ENCODE data around the gene SLAMF7. TPM values are rescaled to one million over a fixed set of nuclear protein-coding genes. Genes with fewer than 3 reads are reported as not detected.
A peak's percentile ranks its signal among the peaks of the same experiment; 100 is the strongest.

The SLAMF7 gene
- total and polyA plus RNA-seq, 3 experiments from 2014 or later, result 79.5 to 165 (median 97.4) TPM

GRCh38 chr1:160776178-160776577, 37.1 kb downstream of the SLAMF7 start:
- Mint-ChIP-seq H3K4me3 (no peak overlapping the region), H3K9me3 (no peaks in the 10 kb centered on the region), H3K4me1 (peaks cover 4 to 15% (median 13%) of the 10 kb centered on the region in 3 donors), H3K27me3 (no peaks in the 10 kb centered on the region), H3K27ac (no peak overlapping the region), H3K36me3 (no peaks in the 10 kb centered on the region)
- ChIA-PET CTCF (interaction anchor here (1.1 to 10.5 kb wide), 17 partner anchors 8 to 177 kb away, joined by 3 to 77 read pairs (median 7); partner anchors contain the start of genes ITLN2 and LY9), POLR2A (interaction anchor here (0.6 to 1.7 kb wide), 2 partner anchors 58 to 210 kb away, joined by 6 read pairs; no protein-coding TSS in a partner anchor)
- H3K36me3 ChIP-seq (ENCODE audit: insufficient read depth, low read length), result no peaks in the 10 kb centered on the region
- no peak overlapping the region for H3K4me3 ChIP-seq (ENCODE audit: low read length)
- H3K27ac ChIP-seq (ENCODE audit: low read depth, low read length), result no peak overlapping the region
- no peaks in the 10 kb centered on the region for H3K27me3 ChIP-seq (ENCODE audit: insufficient read depth, low read length, poor library complexity, severe bottlenecking)
- DNase-seq, result no peak
- no peaks in the 10 kb centered on the region for H3K4me1 ChIP-seq (ENCODE audit: insufficient read depth, low read length)
- no peaks in the 10 kb centered on the region for H3K9me3 ChIP-seq (ENCODE audit: low read length)

DNA sequence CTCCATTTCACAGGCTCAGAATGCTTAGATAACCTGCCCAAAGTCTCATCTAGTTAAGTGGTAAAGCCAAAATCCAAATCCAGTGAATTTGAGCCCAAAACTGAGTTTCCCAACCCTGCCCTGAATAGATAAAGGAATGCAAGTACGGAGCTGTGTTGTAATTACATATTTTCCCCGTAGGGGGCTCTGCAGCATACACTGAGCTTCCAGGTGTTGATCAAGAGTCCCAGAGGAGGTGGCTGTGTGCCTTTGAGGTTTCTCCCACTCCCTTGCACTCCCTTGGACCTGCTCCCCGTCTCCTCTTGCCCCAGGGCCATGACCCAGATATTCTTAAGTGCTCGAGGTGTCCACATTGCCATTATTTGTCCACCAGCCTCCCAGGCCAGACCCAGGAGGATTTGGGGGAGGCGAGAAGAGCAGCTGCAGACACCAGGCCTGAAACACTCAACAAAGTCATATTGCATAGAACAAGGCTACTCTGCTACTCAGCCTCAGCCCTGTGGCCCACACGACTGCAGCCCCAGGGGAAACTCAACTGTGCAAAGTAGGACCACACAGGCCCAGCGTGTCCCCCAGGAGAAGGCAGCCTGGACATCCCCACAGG, 38.5 kb downstream of the SLAMF7 start:
- H3K4me1 ChIP-seq (ENCODE audit: insufficient read depth, low read length), result peaks cover 7% of the 10 kb centered on the region
- Mint-ChIP-seq H3K27me3 (no peaks in the 10 kb centered on the region), H3K4me1 (peaks cover 16 to 27% (median 26%) of the 10 kb centered on the region in 3 donors), H3K27ac (peak overlapping the region in 3 of 8 donors; percentile 45 to 90 (median 70)), H3K36me3 (no peaks in the 10 kb centered on the region), H3K4me3 (peak overlapping the region in 1 of 7 donors; percentile 21), H3K9me3 (no peaks in the 10 kb centered on the region)
- H3K27ac ChIP-seq (ENCODE audit: low read depth, low read length), result no peak overlapping the region
- ChIA-PET POLR2A (interaction anchor here (0.5 to 1.7 kb wide), 6 partner anchors 18 to 102 kb away, joined by 3 to 6 read pairs (median 3); partner anchors contain the start of gene LY9), CTCF (interaction anchor here (0.7 to 10.5 kb wide), 29 partner anchors 9 to 213 kb away, joined by 3 to 77 read pairs (median 6); partner anchors contain the start of genes ITLN2 and LY9)
- DNase-seq, result peak in 4 of 5 donors; percentile 31 to 64 (median 62)
- H3K9me3 ChIP-seq (ENCODE audit: low read length), result no peaks in the 10 kb centered on the region
- H3K27me3 ChIP-seq (ENCODE audit: insufficient read depth, low read length, poor library complexity, severe bottlenecking), result no peaks in the 10 kb centered on the region
- H3K36me3 ChIP-seq (ENCODE audit: insufficient read depth, low read length), result no peaks in the 10 kb centered on the region
- no peak overlapping the region for H3K4me3 ChIP-seq (ENCODE audit: low read length)

DNA sequence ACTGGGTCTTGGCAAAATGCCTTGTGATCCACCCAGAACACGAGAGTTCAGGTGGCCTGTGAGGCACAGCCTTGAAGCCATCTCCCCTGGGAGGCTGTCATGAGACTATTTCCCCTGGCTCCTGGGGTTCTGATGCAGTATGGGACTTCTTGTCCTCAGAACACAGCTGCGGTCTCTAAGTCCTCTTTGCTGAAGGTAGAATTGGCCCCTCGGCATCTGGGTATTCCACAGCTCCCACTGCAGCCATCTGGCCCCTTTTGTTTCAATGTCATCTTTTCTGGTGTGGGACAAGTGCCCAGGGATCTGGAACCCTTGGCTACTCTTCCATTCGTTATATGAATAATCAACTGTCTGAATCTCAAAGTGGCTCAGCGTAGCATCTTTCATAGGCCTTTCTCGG, 39.9 kb downstream of the SLAMF7 start:
- H3K4me1 ChIP-seq (ENCODE audit: insufficient read depth, low read length), result peaks cover 7% of the 10 kb centered on the region
- no peak overlapping the region for H3K4me3 ChIP-seq (ENCODE audit: low read length)
- H3K27me3 ChIP-seq (ENCODE audit: insufficient read depth, low read length, poor library complexity, severe bottlenecking), result no peaks in the 10 kb centered on the region
- POLR2A ChIA-PET, result interaction anchor here (0.7 kb wide), 1 partner anchor 172 kb away, joined by 3 read pairs; no protein-coding TSS in a partner anchor
- no peaks in the 10 kb centered on the region for H3K36me3 ChIP-seq (ENCODE audit: insufficient read depth, low read length)
- Mint-ChIP-seq H3K36me3 (no peaks in the 10 kb centered on the region), H3K4me1 (peaks cover 16 to 27% (median 26%) of the 10 kb centered on the region in 3 donors), H3K4me3 (no peak overlapping the region), H3K27ac (peak overlapping the region in 1 of 8 donors; percentile 14), H3K9me3 (no peaks in the 10 kb centered on the region), H3K27me3 (no peaks in the 10 kb centered on the region)
- no peak for DNase-seq
- CTCF ChIA-PET, result interaction anchor here (0.8 to 10.5 kb wide), 15 partner anchors 9 to 211 kb away, joined by 3 to 77 read pairs (median 4); partner anchors contain the start of genes ITLN2 and LY9
- no peak overlapping the region for H3K27ac ChIP-seq (ENCODE audit: low read depth, low read length)
- no peaks in the 10 kb centered on the region for H3K9me3 ChIP-seq (ENCODE audit: low read length)

DNA sequence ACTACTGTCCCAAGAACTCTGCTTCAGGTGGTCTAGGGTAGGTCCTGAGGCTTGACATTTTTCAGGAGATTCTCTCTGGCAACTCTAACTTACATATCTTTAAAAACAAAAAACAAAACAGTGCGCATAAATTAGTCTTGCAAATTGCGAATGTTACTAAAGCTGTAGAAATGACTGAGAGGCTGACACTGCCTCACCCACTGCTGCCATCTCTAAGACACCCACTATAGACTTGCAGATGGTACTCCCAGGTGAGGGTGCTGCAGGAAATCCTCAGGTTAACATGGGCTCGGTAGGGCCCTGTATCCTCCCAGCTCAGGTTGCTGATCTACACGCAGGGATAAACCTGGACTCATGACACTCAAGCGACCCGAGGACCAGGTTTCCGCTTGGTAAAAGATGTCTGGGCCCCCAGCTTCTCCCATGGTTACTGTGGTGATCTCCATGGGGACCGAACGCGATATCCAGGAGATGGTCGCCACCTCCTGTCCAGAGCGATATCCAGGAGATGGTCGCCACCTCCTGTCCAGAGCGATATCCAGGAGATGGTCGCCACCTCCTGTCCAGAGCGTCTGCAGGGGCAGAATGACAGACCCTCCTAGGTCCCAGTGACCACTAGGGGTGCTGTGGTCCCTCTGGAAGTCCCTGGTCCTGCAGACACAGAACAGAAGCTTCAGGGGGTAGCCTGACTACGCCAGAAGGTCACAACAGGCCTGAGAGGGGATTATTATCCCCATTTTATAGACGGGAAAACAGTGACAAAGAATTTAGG, 40.8 kb downstream of the SLAMF7 start:
- H3K4me1 Mint-ChIP-seq, result peaks cover 16 to 26% (median 25%) of the 10 kb centered on the region in 3 donors
- H3K9me3 Mint-ChIP-seq, result no peaks in the 10 kb centered on the region
- H3K27ac Mint-ChIP-seq, result no peak overlapping the region
- ChIA-PET CTCF (interaction anchor here (0.8 to 10.5 kb wide), 24 partner anchors 10 to 210 kb away, joined by 3 to 77 read pairs (median 4); partner anchors contain the start of genes ITLN2 and LY9), POLR2A (interaction anchor here (0.7 to 1.4 kb wide), 2 partner anchors 17 to 171 kb away, joined by 3 to 5 read pairs; partner anchors contain the start of gene LY9)
- Histone ChIP-seq H3K27me3 (ENCODE audit: insufficient read depth, low read length, poor library complexity, severe bottlenecking) (no peaks in the 10 kb centered on the region), H3K4me3 (ENCODE audit: low read length) (no peak overlapping the region), H3K27ac (ENCODE audit: low read depth, low read length) (no peak overlapping the region), H3K9me3 (ENCODE audit: low read length) (no peaks in the 10 kb centered on the region), H3K4me1 (ENCODE audit: insufficient read depth, low read length) (peaks cover 7% of the 10 kb centered on the region), H3K36me3 (ENCODE audit: insufficient read depth, low read length) (no peaks in the 10 kb centered on the region)
- no peaks in the 10 kb centered on the region for H3K36me3 Mint-ChIP-seq
- H3K4me3 Mint-ChIP-seq, result peak overlapping the region in 1 of 7 donors; percentile 44
- peak in 3 of 5 donors; percentile 25 to 66 (median 36) for DNase-seq
- H3K27me3 Mint-ChIP-seq, result no peaks in the 10 kb centered on the region

- ChIA-PET CTCF (interaction anchor here (1.0 to 10.5 kb wide), 13 partner anchors 10 to 173 kb away, joined by 3 to 77 read pairs (median 4); partner anchors contain the start of genes ITLN2 and LY9), POLR2A (interaction anchor here (1.4 kb wide), 1 partner anchor 16 kb away, joined by 5 read pairs; the partner anchor contains the start of gene LY9)
- Histone ChIP-seq H3K36me3 (ENCODE audit: insufficient read depth, low read length) (no peaks in the 10 kb centered on the region), H3K27me3 (ENCODE audit: insufficient read depth, low read length, poor library complexity, severe bottlenecking) (no peaks in the 10 kb centered on the region), H3K4me3 (ENCODE audit: low read length) (no peak overlapping the region), H3K27ac (ENCODE audit: low read depth, low read length) (no peak overlapping the region), H3K9me3 (ENCODE audit: low read length) (no peaks in the 10 kb centered on the region), H3K4me1 (ENCODE audit: insufficient read depth, low read length) (peaks cover 7% of the 10 kb centered on the region)
- no peak overlapping the region for H3K4me3 Mint-ChIP-seq
- no peak overlapping the region for H3K27ac Mint-ChIP-seq
- no peaks in the 10 kb centered on the region for H3K36me3 Mint-ChIP-seq
- H3K27me3 Mint-ChIP-seq, result no peaks in the 10 kb centered on the region
- H3K9me3 Mint-ChIP-seq, result no peaks in the 10 kb centered on the region
- DNase-seq, result no peak
- H3K4me1 Mint-ChIP-seq, result peaks cover 16 to 21% (median 19%) of the 10 kb centered on the region in 3 donors
Observed at GRCh38 chr1:160780398-160780755, 41.3 kb downstream of the SLAMF7 start.

- peak overlapping the region in 5 of 8 donors; percentile 63 to 95 (median 84) for H3K27ac Mint-ChIP-seq
- Histone ChIP-seq H3K4me3 (ENCODE audit: low read length) (no peak overlapping the region), H3K27me3 (ENCODE audit: insufficient read depth, low read length, poor library complexity, severe bottlenecking) (no peaks in the 10 kb centered on the region), H3K27ac (ENCODE audit: low read depth, low read length) (no peak overlapping the region), H3K36me3 (ENCODE audit: insufficient read depth, low read length) (no peaks in the 10 kb centered on the region), H3K9me3 (ENCODE audit: low read length) (no peaks in the 10 kb centered on the region), H3K4me1 (ENCODE audit: insufficient read depth, low read length) (peaks cover 7% of the 10 kb centered on the region)
- DNase-seq, result no peak
- no peaks in the 10 kb centered on the region for H3K36me3 Mint-ChIP-seq
- POLR2A ChIA-PET, result interaction anchor here (1.0 kb wide), 1 partner anchor 15 kb away, joined by 3 read pairs; the partner anchor contains the start of gene LY9
- no peaks in the 10 kb centered on the region for H3K27me3 Mint-ChIP-seq
- CTCF ChIA-PET, result interaction anchor here (0.6 to 10.5 kb wide), 11 partner anchors 9 to 172 kb away, joined by 3 to 77 read pairs (median 4); partner anchors contain the start of genes ITLN2 and LY9
- H3K9me3 Mint-ChIP-seq, result no peaks in the 10 kb centered on the region
- H3K4me3 Mint-ChIP-seq, result peak overlapping the region in 2 of 7 donors; percentile 12 to 67
- H3K4me1 Mint-ChIP-seq, result peaks cover 16 to 21% (median 19%) of the 10 kb centered on the region in 3 donors
Observed at GRCh38 chr1:160781186-160781766, 42.2 kb downstream of the SLAMF7 start.

GRCh38 chr1:160781914-160782689, 43.1 kb downstream of the SLAMF7 start:
- H3K27me3 Mint-ChIP-seq, result no peaks in the 10 kb centered on the region
- no peaks in the 10 kb centered on the region for H3K27me3 ChIP-seq (ENCODE audit: insufficient read depth, low read length, poor library complexity, severe bottlenecking)
- H3K4me3 Mint-ChIP-seq, result peak overlapping the region; percentile 51 to 84 (median 67)
- H3K27ac ChIP-seq (ENCODE audit: low read depth, low read length), result no peak overlapping the region
- no peak overlapping the region for H3K4me3 ChIP-seq (ENCODE audit: low read length)
- no peaks in the 10 kb centered on the region for H3K36me3 ChIP-seq (ENCODE audit: insufficient read depth, low read length)
- peaks cover 16 to 20% (median 19%) of the 10 kb centered on the region in 3 donors for H3K4me1 Mint-ChIP-seq
- H3K27ac Mint-ChIP-seq, result peak overlapping the region in 7 of 8 donors; percentile 63 to 95 (median 83)
- no peaks in the 10 kb centered on the region for H3K36me3 Mint-ChIP-seq
- no peak for DNase-seq
- peaks cover 7% of the 10 kb centered on the region for H3K4me1 ChIP-seq (ENCODE audit: insufficient read depth, low read length)
- no peaks in the 10 kb centered on the region for H3K9me3 ChIP-seq (ENCODE audit: low read length)
- CTCF ChIA-PET, result interaction anchor here (0.7 to 10.5 kb wide), 8 partner anchors 10 to 171 kb away, joined by 3 to 77 read pairs (median 4); partner anchors contain the start of genes ITLN2 and LY9
- POLR2A ChIA-PET, result interaction anchor here (1.0 kb wide), 1 partner anchor 14 kb away, joined by 3 read pairs; the partner anchor contains the start of gene LY9
- no peaks in the 10 kb centered on the region for H3K9me3 Mint-ChIP-seq
